Astrocyte (in vitro differentiated cells and primary cell): Measurements from ENCODE around the gene MCF2L2. TPM values are rescaled to one million over a fixed set of nuclear protein-coding genes. Genes with fewer than 3 reads are reported as not detected.

Source experiments
- DNase-seq: peaks from one replicate; pipeline ENCODE4 v3.0.0-alpha.2; 2010; ENCODE audit warnings: low read depth
- FAIRE-seq: peaks from 2 replicates; lab custom pipeline; 2011; peaks lifted over from hg19 to GRCh38; lab: Jason Lieb, UNC
- H2AFZ ChIP-seq: 2 replicates; pipeline ENCODE4 v1.6.0; 2012; ENCODE audit warnings: low read depth, low read length, inconsistent platforms
- H3K27ac ChIP-seq: 2 replicates; pipeline ENCODE4 v1.5.1; 2011; ENCODE audit warnings: low read depth, low read length, inconsistent platforms
- H3K27me3 ChIP-seq: 2 replicates; pipeline ENCODE4 v1.6.0; 2011; ENCODE audit warnings: low read length, inconsistent platforms; ENCODE audit not compliant: insufficient read depth
- H3K36me3 ChIP-seq: 2 replicates; pipeline ENCODE4 v1.5.1; 2011; ENCODE audit warnings: low read length, inconsistent platforms; ENCODE audit not compliant: insufficient read depth
- H3K4me1 ChIP-seq: 2 replicates; pipeline ENCODE4 v1.5.1; 2011; ENCODE audit warnings: low read length, inconsistent platforms; ENCODE audit not compliant: insufficient read depth
- H3K4me2 ChIP-seq: 2 replicates; pipeline ENCODE4 v1.6.0; 2012; ENCODE audit warnings: low read length, inconsistent platforms
- H3K4me3 ChIP-seq: 2 replicates; pipeline ENCODE4 v1.5.1; 2011; ENCODE audit warnings: low read depth, mild to moderate bottlenecking, low read length, inconsistent platforms; ENCODE audit not compliant: insufficient read depth
- H3K79me2 ChIP-seq: 2 replicates; pipeline ENCODE4 v1.6.0; 2012; ENCODE audit warnings: mild to moderate bottlenecking, low read length, inconsistent platforms; ENCODE audit not compliant: insufficient read depth
- H3K9ac ChIP-seq: 2 replicates; pipeline ENCODE4 v1.6.0; 2012; ENCODE audit warnings: mild to moderate bottlenecking, low read length, inconsistent platforms
- H3K9me3 ChIP-seq: 2 replicates; pipeline ENCODE4 v1.5.1; 2012; ENCODE audit warnings: low read depth, mild to moderate bottlenecking, low read length, inconsistent platforms; ENCODE audit not compliant: insufficient read depth
- H4K20me1 ChIP-seq: 2 replicates; pipeline ENCODE4 v1.6.0; 2012; ENCODE audit warnings: low read length, inconsistent platforms; ENCODE audit not compliant: insufficient read depth
- H3K27ac Mint-ChIP-seq: one replicate; pipeline ENCODE4 v1.8.0; 2021; ENCODE audit warnings: mild to moderate bottlenecking, mixed read lengths; ENCODE audit not compliant: unreplicated experiment
- H3K27me3 Mint-ChIP-seq: one replicate; pipeline ENCODE4 v1.8.0; 2021; ENCODE audit warnings: low read depth, mixed read lengths; ENCODE audit not compliant: unreplicated experiment
- H3K36me3 Mint-ChIP-seq: one replicate; pipeline ENCODE4 v1.8.0; 2021; ENCODE audit warnings: low read depth, mixed read lengths; ENCODE audit not compliant: unreplicated experiment
- H3K4me1 Mint-ChIP-seq: one replicate; pipeline ENCODE4 v1.8.0; 2021; ENCODE audit warnings: low read depth, mixed read lengths; ENCODE audit not compliant: unreplicated experiment
- H3K4me3 Mint-ChIP-seq: one replicate; pipeline ENCODE4 v1.8.0; 2021; ENCODE audit warnings: mild to moderate bottlenecking, moderate library complexity, mixed read lengths; ENCODE audit not compliant: unreplicated experiment
- H3K9me3 Mint-ChIP-seq: one replicate; pipeline ENCODE4 v1.8.0; 2021; ENCODE audit warnings: mild to moderate bottlenecking, mixed read lengths; ENCODE audit not compliant: unreplicated experiment
- EZH2 ChIP-seq: IDR thresholded peaks from 2 replicates; pipeline ENCODE4 v1.6.1; 2012; ENCODE audit warnings: mild to moderate bottlenecking, low read length, inconsistent platforms; ENCODE audit not compliant: insufficient read depth
- total RNA-seq: library from RNA; stranded (reverse); gene quantifications from 2 replicates; pipeline ENCODE4 v1.2.1, GENCODE V29; 2021
- TF ChIP-seq, protein P1 (sequence below): IDR thresholded peaks from 2 replicates; pipeline ENCODE4 v1.5.1; 2011; ENCODE audit warnings: low read depth, mild to moderate bottlenecking, inconsistent platforms, low read length, moderate library complexity; ENCODE audit not compliant: insufficient read depth

MCF2L2 gene
- total RNA-seq, 1 donor from 2014 or later, result 0.89 TPM

DNA sequence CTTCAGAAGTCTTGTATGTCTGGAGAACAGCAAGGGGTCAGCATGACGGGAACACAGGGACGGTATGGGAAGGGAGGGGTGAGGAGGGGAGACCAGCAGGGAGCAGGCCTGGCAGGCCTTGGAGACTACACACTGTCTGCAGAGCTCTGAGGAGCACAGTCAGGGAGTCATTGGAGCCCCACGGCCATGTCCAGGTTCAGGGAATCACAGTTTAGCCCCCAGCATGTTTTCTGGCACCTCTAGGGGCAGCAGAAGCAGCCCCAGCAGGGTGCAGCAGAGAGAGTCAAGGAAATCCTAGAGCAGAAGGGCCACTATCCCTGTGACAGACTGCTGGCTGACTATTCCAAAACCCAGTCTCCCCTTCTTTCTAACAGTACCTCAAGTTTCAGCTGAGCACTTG lies 269.1 kb downstream of the MCF2L2 start:
- peaks cover 11% of the 10 kb centered on the region for H3K4me1 ChIP-seq
- Mint-ChIP-seq H3K4me1 (peaks cover 21% of the 10 kb centered on the region), H3K9me3 (peaks cover 2% of the 10 kb centered on the region), H3K4me3 (no peak overlapping the region), H3K27me3 (peaks cover 31% of the 10 kb centered on the region), H3K27ac (peak overlapping the region; percentile 59), H3K36me3 (no peaks in the 10 kb centered on the region)
- FAIRE-seq, result no peak
- TF ChIP-seq, protein P1, sequence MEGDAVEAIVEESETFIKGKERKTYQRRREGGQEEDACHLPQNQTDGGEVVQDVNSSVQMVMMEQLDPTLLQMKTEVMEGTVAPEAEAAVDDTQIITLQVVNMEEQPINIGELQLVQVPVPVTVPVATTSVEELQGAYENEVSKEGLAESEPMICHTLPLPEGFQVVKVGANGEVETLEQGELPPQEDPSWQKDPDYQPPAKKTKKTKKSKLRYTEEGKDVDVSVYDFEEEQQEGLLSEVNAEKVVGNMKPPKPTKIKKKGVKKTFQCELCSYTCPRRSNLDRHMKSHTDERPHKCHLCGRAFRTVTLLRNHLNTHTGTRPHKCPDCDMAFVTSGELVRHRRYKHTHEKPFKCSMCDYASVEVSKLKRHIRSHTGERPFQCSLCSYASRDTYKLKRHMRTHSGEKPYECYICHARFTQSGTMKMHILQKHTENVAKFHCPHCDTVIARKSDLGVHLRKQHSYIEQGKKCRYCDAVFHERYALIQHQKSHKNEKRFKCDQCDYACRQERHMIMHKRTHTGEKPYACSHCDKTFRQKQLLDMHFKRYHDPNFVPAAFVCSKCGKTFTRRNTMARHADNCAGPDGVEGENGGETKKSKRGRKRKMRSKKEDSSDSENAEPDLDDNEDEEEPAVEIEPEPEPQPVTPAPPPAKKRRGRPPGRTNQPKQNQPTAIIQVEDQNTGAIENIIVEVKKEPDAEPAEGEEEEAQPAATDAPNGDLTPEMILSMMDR, result peak; percentile 8
- no peak for TF ChIP-seq EZH2
- H3K27ac ChIP-seq, result no peak overlapping the region
- no peak for DNase-seq
- no peaks in the 10 kb centered on the region for H3K79me2 ChIP-seq
- peaks cover 28% of the 10 kb centered on the region for H3K27me3 ChIP-seq
- no peaks in the 10 kb centered on the region for H3K9me3 ChIP-seq
- H3K9ac ChIP-seq, result no peak overlapping the region
- no peaks in the 10 kb centered on the region for H4K20me1 ChIP-seq
- no peak overlapping the region for H2AFZ ChIP-seq
- no peak overlapping the region for H3K4me2 ChIP-seq
- H3K4me3 ChIP-seq, result no peak overlapping the region
- H3K36me3 ChIP-seq, result no peaks in the 10 kb centered on the region

- peak overlapping the region; percentile 59 for H3K27ac Mint-ChIP-seq
- Histone ChIP-seq H3K9me3 (no peaks in the 10 kb centered on the region), H3K27me3 (peaks cover 33% of the 10 kb centered on the region), H4K20me1 (no peaks in the 10 kb centered on the region), H3K36me3 (no peaks in the 10 kb centered on the region), H3K4me2 (peak overlapping the region; percentile 1), H3K27ac (no peak overlapping the region), H3K4me1 (peaks cover 11% of the 10 kb centered on the region), H2AFZ (no peak overlapping the region), H3K4me3 (no peak overlapping the region), H3K9ac (no peak overlapping the region), H3K79me2 (no peaks in the 10 kb centered on the region)
- no peak for FAIRE-seq
- H3K4me3 Mint-ChIP-seq, result no peak overlapping the region
- no peak for TF ChIP-seq EZH2
- TF ChIP-seq, protein P1, result no peak
- no peaks in the 10 kb centered on the region for H3K36me3 Mint-ChIP-seq
- H3K9me3 Mint-ChIP-seq, result peaks cover 2% of the 10 kb centered on the region
- H3K27me3 Mint-ChIP-seq, result peaks cover 35% of the 10 kb centered on the region
- H3K4me1 Mint-ChIP-seq, result peaks cover 21% of the 10 kb centered on the region
- peak; percentile 80 for DNase-seq
These were observed 269.8 kb downstream of the MCF2L2 start for GRCh38 chr3:183158551-183159006.

GRCh38 chr3:183158113-183158512 lies 270.3 kb downstream of the MCF2L2 start:
- H3K9me3 ChIP-seq, result no peaks in the 10 kb centered on the region
- peaks cover 11% of the 10 kb centered on the region for H3K4me1 ChIP-seq
- no peak for FAIRE-seq
- H3K4me1 Mint-ChIP-seq, result peaks cover 21% of the 10 kb centered on the region
- H3K27ac Mint-ChIP-seq, result peak overlapping the region; percentile 76
- no peak overlapping the region for H3K9ac ChIP-seq
- peaks cover 2% of the 10 kb centered on the region for H3K9me3 Mint-ChIP-seq
- DNase-seq, result no peak
- no peaks in the 10 kb centered on the region for H3K79me2 ChIP-seq
- TF ChIP-seq, protein P1, result no peak
- no peak for TF ChIP-seq EZH2
- no peaks in the 10 kb centered on the region for H3K36me3 ChIP-seq
- H3K4me3 Mint-ChIP-seq, result no peak overlapping the region
- no peaks in the 10 kb centered on the region for H3K36me3 Mint-ChIP-seq
- no peak overlapping the region for H3K4me3 ChIP-seq
- no peak overlapping the region for H3K4me2 ChIP-seq
- H3K27me3 ChIP-seq, result peaks cover 37% of the 10 kb centered on the region
- no peaks in the 10 kb centered on the region for H4K20me1 ChIP-seq
- H2AFZ ChIP-seq, result no peak overlapping the region
- H3K27me3 Mint-ChIP-seq, result peaks cover 32% of the 10 kb centered on the region
- no peak overlapping the region for H3K27ac ChIP-seq
